HTR-8/SVneo (cell line): ENCODE results near the gene PTH1R.

Experiments used
- DNase-seq: peaks from one replicate; pipeline ENCODE4 v3.0.0; 2011; ENCODE audit warnings: low spot score, mixed read lengths; ENCODE audit not compliant: insufficient read length
- FAIRE-seq: peaks from 2 replicates; lab custom pipeline; 2011; peaks lifted over from hg19 to GRCh38; lab: Jason Lieb, UNC

The PTH1R gene

GRCh38 chr3:46895761-46896160 lies 18.2 kb downstream of the PTH1R start:
- no peak for FAIRE-seq
- DNase-seq: no peak

DNA sequence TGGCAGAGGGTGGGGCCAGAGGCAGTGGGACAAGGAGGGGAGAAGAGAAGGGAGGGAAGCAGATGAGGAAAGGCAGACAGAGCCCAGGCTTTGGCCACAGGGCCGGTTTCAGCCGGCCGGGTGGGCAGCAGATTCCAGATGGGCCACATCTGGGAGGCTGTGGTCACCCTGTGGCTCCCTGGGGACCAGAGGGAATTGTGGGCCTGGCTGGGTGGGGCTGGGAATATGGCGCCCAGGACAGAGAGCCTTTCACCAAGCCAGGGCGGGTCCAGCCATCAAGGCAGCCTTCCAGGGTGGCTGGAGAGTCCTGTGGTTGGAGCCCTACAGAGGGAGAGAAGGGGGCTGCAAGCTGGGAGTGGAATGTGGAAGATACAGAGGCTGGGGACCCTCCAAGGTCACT lies 18.9 kb downstream of the PTH1R start:
- DNase-seq (no peak), FAIRE-seq (no peak)

GRCh38 chr3:46897031-46897430 lies 19.5 kb downstream of the PTH1R start:
- DNase-seq (no peak), FAIRE-seq (no peak)

GRCh38 chr3:46897829-46898320 lies 20.4 kb downstream of the PTH1R start:
- FAIRE-seq: no peak
- no peak for DNase-seq

GRCh38 chr3:46898321-46899150 lies 21.0 kb downstream of the PTH1R start:
- DNase-seq: no peak
- FAIRE-seq: no peak

GRCh38 chr3:46899151-46900006 lies 21.9 kb downstream of the PTH1R start:
- DNase-seq: no peak
- FAIRE-seq: no peak

GRCh38 chr3:46900007-46900292 lies 22.4 kb downstream of the PTH1R start:
- FAIRE-seq (no peak), DNase-seq (no peak)

GRCh38 chr3:46900356-46900755 lies 22.8 kb downstream of the PTH1R start:
- FAIRE-seq: no peak
- DNase-seq: no peak

GRCh38 chr3:46901061-46901460 lies 23.5 kb downstream of the PTH1R start:
- FAIRE-seq: no peak

GRCh38 chr3:46901591-46902187 lies 24.2 kb downstream of the PTH1R start:
- FAIRE-seq (no peak), DNase-seq (no peak)

More at GRCh38 chr3:46901061-46901460, 23.5 kb downstream of the PTH1R start:
- DNase-seq: no peak

- FAIRE-seq: no peak
- DNase-seq: no peak
Measured at GRCh38 chr3:46902188-46902631, 24.7 kb downstream of the PTH1R start.

DNA sequence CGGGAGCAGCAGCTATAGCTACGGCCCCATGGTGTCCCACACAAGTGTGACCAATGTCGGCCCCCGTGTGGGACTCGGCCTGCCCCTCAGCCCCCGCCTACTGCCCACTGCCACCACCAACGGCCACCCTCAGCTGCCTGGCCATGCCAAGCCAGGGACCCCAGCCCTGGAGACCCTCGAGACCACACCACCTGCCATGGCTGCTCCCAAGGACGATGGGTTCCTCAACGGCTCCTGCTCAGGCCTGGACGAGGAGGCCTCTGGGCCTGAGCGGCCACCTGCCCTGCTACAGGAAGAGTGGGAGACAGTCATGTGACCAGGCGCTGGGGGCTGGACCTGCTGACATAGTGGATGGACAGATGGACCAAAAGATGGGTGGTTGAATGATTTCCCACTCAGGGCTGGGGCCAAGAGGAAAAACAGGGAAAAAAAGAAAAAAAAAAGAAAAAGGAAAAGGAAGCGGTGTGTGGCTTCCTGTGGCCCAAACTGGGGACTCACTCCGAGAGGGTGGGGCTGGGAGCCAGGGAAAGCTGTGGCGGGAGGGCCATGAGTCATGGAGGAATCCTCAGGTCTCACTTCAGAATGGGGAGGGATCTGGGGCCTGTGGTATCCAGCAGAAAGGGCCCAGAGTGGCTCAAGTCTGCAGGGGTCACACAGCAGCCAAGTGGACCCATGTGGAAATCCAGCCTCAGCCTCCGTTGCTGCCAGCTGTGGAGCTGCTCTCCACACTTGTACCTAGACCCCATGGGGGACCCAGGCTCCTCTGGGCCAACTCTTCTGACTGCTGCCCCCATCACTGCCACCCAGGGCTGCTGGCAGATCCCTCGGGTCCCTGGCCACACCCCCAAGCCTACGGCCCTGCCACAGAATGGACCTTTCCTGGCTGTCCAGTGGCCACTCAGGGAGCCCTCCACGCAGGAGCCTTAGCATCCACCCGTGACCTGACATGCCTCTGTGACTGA lies 26.1 kb downstream of the PTH1R start:
- FAIRE-seq: no peak
- DNase-seq: peak; percentile 41

- FAIRE-seq: no peak
- no peak for DNase-seq
Measured at GRCh38 chr3:46904303-46905212, 27.0 kb downstream of the PTH1R start.

DNA sequence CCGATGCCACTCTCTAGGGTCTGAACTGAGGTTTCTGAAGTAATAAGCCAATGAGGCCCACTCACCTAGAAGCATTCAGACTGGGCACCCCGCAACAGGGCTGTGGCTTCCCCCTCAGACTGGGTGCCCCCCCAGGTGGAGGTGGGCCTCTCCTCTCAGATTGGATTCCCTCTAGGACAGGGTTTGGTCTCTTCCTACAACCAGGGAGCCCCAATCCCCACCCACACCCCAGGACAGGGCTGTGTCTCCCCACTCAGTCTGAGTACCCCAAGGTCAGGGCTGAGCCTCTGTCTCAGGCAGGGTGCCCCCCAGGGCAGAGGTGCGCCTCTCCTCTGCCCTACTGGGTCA lies 27.7 kb downstream of the PTH1R start:
- DNase-seq (no peak), FAIRE-seq (no peak)

GRCh38 chr3:46905661-46906451 lies 28.3 kb downstream of the PTH1R start:
- DNase-seq (no peak), FAIRE-seq (no peak)

DNA sequence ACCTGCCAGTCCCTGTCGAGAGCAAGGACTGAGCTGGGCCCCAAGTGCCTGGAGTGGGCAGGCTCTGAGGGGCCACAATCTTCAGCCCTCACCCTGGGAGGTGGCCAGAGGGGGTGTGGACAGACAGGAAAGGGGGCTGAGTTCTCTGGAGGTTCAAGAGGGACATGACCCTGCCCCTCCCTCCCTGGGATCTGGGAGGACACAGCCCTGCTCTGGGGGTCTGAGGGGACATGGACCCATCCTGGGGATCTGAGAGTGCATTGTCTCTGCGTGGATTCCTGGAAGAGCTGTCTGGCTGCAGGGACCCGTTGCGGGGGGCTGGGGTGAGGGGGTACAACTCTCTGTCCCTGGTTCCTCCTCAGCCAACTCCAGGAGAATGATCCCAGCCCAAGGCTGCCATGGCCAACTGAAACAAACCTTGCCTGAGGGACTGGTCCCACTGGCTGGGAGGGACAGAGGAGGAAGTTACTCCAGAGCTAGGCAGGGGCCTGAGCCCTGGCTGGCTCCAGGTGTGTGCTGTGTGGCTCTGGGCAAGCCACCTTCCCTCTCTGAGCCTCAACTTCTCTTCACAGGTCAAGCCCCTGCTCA lies 29.0 kb downstream of the PTH1R start:
- FAIRE-seq (no peak), DNase-seq (no peak)

DNA sequence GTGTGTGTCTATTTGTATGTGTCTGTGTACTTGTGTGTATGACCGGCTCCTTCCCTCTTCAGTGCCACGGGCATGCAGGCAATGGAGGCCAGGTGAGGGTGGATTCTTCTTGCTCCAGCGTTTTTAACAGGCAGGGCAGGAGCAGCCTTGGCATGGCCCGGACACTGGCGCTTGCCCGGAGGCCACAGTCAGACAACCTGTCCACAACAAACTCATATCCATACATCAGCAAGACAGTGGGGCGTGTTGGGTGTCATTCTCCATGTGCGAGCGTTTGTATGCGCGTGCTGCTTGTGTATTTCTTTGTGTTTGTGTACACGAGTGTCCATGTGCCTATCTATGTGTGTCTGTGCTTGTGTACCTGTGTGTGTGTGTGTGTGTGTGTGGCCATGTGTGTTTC lies 29.8 kb downstream of the PTH1R start:
- DNase-seq: no peak
- no peak for FAIRE-seq

- DNase-seq (no peak), FAIRE-seq (no peak)
Measured at GRCh38 chr3:46907960-46908293, 30.4 kb downstream of the PTH1R start.
